NCI-H345 treated with DMSO at 0.1 percent for 48 hours (cell line): ENCODE results near the gene NELL1.
A peak's percentile ranks its signal among the peaks of the same experiment; 100 is the strongest.

Experiments
- DNase-seq: peaks from one replicate; lab custom pipeline; 2025; ENCODE audit not compliant: unreplicated experiment; lab: John Stamatoyannopoulos, UW

The NELL1 gene

GRCh38 chr11:21543901-21544300 lies 874.5 kb downstream of the NELL1 start:
- no peak for DNase-seq

GRCh38 chr11:21545699-21546098 lies 876.3 kb downstream of the NELL1 start:
- DNase-seq = no peak

GRCh38 chr11:21546703-21547102 lies 877.3 kb downstream of the NELL1 start:
- DNase-seq = no peak

GRCh38 chr11:21552911-21553310 lies 883.5 kb downstream of the NELL1 start:
- DNase-seq = no peak

GRCh38 chr11:21553795-21554194 lies 884.4 kb downstream of the NELL1 start:
- DNase-seq = no peak

- no peak for DNase-seq
Observed at GRCh38 chr11:21554284-21554683, 884.9 kb downstream of the NELL1 start.

GRCh38 chr11:21556926-21557325 lies 887.5 kb downstream of the NELL1 start:
- no peak for DNase-seq

- DNase-seq = no peak
Observed at GRCh38 chr11:21560466-21560975, 891.1 kb downstream of the NELL1 start.

GRCh38 chr11:21561581-21561980 lies 892.2 kb downstream of the NELL1 start:
- no peak for DNase-seq

GRCh38 chr11:21564095-21564494 lies 894.7 kb downstream of the NELL1 start:
- no peak for DNase-seq

- no peak for DNase-seq
Observed at GRCh38 chr11:21564833-21565682, 895.7 kb downstream of the NELL1 start.

GRCh38 chr11:21566521-21567117 lies 897.2 kb downstream of the NELL1 start:
- DNase-seq = no peak

- no peak for DNase-seq
Observed at GRCh38 chr11:21567645-21568290, 898.4 kb downstream of the NELL1 start.

GRCh38 chr11:21572210-21572609 lies 902.8 kb downstream of the NELL1 start:
- DNase-seq = no peak

- DNase-seq = no peak
Observed at GRCh38 chr11:21582791-21583190, 913.4 kb downstream of the NELL1 start.

GRCh38 chr11:21588754-21589153 lies 919.4 kb downstream of the NELL1 start:
- DNase-seq = no peak

GRCh38 chr11:21602699-21603098 lies 933.3 kb downstream of the NELL1 start:
- no peak for DNase-seq

- no peak for DNase-seq
Observed at GRCh38 chr11:21603886-21604285, 934.5 kb downstream of the NELL1 start.

- DNase-seq = no peak
Observed at GRCh38 chr11:21604564-21604963, 935.2 kb downstream of the NELL1 start.

GRCh38 chr11:21612326-21612725 lies 942.9 kb downstream of the NELL1 start:
- no peak for DNase-seq

GRCh38 chr11:21614961-21615360 lies 945.6 kb downstream of the NELL1 start:
- no peak for DNase-seq

- DNase-seq = peak; percentile 42
Observed at GRCh38 chr11:21615955-21616371, 946.6 kb downstream of the NELL1 start.
